IPS-NIHi7 (cell line): ENCODE measurements around the gene SLC9A5.
A peak's percentile ranks its signal among the peaks of the same experiment; 100 is the strongest.

Experiments
- DNase-seq: peaks from one replicate; pipeline ENCODE4 v3.0.0; 2012; ENCODE audit warnings: mixed read lengths; ENCODE audit errors: extremely low spot score

SLC9A5 gene

GRCh38 chr16:67256701-67257230 lies 8.0 kb downstream of the SLC9A5 start:
- no peak for DNase-seq

- DNase-seq, result no peak
Measured at GRCh38 chr16:67257486-67258160, 8.8 kb downstream of the SLC9A5 start.

GRCh38 chr16:67258161-67258835 lies 9.5 kb downstream of the SLC9A5 start:
- no peak for DNase-seq

GRCh38 chr16:67259705-67260104 lies 10.9 kb downstream of the SLC9A5 start:
- no peak for DNase-seq

- peak; percentile 58 for DNase-seq
Measured at GRCh38 chr16:67260426-67261063, 11.8 kb downstream of the SLC9A5 start.

- no peak for DNase-seq
Measured at GRCh38 chr16:67263201-67263600, 14.4 kb downstream of the SLC9A5 start.

GRCh38 chr16:67264277-67264676 lies 15.5 kb downstream of the SLC9A5 start:
- no peak for DNase-seq

- DNase-seq, result no peak
Measured at GRCh38 chr16:67264866-67265265, 16.1 kb downstream of the SLC9A5 start.

GRCh38 chr16:67265834-67266233 lies 17.1 kb downstream of the SLC9A5 start:
- no peak for DNase-seq

- no peak for DNase-seq
Measured at GRCh38 chr16:67268136-67268579, 19.4 kb downstream of the SLC9A5 start.

- DNase-seq, result no peak
Measured at GRCh38 chr16:67269766-67270165, 21.0 kb downstream of the SLC9A5 start.

GRCh38 chr16:67270931-67271338 lies 22.2 kb downstream of the SLC9A5 start:
- DNase-seq, result no peak

- DNase-seq, result no peak
Measured at GRCh38 chr16:67271446-67271845, 22.7 kb downstream of the SLC9A5 start.

- DNase-seq, result no peak
Measured at GRCh38 chr16:67275321-67275720, 26.5 kb downstream of the SLC9A5 start.

- no peak for DNase-seq
Measured at GRCh38 chr16:67277294-67277998, 28.7 kb downstream of the SLC9A5 start.

GRCh38 chr16:67277999-67278772 lies 29.4 kb downstream of the SLC9A5 start:
- no peak for DNase-seq

GRCh38 chr16:67278773-67279295 lies 30.1 kb downstream of the SLC9A5 start:
- peak; percentile 77 for DNase-seq

GRCh38 chr16:67279296-67280089 lies 30.7 kb downstream of the SLC9A5 start, which contains the start of gene PLEKHG4:
TSS of gene PLEKHG4 (plus strand) at chr16:67279532. CDS start at chr16:67280045, 513 bp downstream.
- peak; percentile 97 for DNase-seq

GRCh38 chr16:67280090-67281015 lies 31.6 kb downstream of the SLC9A5 start:
- DNase-seq, result no peak
